HG03558 (cell line): ENCODE measurements around the gene FOXA2.

ENCODE experiments used
- ATAC-seq: cut with Tn5 transposase; IDR thresholded peaks from one replicate; pipeline ENCODE4 v1.9.1; 2021; ENCODE audit warnings: moderate number of reproducible peaks; ENCODE audit not compliant: unreplicated experiment; ENCODE audit errors: extremely low read depth

The FOXA2 gene

DNA sequence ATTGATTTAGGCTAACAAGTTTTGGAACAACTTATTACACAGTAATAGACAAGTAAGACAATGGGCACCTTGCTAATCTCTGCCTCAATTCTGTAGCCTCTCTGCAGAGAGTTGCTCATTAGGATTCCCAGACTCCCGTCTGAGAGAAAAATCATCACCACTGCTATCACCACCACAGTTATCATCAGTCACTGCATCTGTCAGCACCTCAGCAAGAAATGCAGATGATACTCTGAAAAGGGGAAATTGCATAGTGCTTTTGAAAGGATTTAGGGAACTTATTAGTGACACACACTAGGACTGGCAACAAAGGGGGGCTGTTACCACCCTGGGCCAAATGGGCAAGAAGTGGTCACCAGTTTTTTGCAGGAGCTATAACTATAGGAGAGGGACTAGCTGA is 39.9 kb downstream of the FOXA2 start:
- no peak for ATAC-seq

DNA sequence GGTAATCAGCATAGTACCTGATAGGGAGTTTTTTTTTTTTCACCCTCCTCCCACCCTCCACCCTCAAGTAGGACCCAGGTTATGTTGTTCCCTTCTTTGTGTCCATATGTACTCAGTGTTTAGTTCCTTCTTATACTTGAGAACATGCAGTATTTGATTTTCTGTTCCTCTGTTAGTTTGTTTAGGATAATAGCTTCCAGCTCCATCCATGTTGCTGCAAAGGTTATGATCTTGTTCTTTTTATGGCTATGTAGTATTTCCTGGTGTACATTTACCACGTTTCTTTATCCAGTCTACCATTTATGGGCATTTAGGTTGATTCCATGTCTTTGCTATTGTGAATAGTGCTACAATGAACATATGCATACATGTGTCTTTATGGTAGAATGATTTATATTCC is 41.9 kb downstream of the FOXA2 start:
- no peak for ATAC-seq

GRCh38 chr20:22540832-22541231 is 43.5 kb downstream of the FOXA2 start:
- ATAC-seq, result no peak

DNA sequence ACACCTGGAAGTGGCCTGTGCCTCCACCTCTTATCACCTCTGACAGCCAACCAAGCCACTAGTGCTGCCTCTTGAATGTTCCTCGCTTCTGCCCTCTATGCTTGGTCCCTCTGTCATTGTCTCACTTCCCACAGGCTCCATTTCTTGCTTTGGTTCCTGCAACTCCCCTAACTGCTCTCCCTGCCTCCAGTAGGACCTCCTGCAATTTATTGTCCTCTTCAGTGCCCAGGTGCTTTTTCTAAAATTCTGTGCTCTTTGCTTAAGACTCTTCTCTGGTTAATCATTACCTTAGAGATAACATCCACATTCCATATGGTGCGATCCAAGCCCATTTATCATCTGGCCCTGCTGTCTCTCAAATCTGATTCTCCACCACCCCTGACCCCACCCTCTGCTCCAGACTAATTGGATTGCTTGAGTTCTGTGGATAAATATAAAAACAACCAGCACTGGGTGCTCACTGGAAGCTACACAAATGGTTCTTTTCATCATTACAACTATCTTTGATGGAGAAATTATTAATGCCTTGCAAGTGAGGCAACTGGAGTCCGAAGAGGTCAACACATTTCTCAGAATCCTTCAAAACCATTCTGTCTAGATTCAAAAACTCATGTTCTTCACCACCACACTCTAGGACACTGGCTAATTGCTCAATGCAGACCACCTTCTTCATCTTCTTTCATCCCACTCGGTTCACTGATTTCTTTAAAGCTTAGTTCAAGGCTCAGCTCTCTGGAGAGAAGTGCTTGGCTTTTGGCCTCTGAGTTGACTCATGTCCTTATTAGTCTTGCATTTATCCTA is 47.2 kb downstream of the FOXA2 start:
- no peak for ATAC-seq

- no peak for ATAC-seq
Measured at GRCh38 chr20:22536141-22536828, 48.1 kb downstream of the FOXA2 start.

GRCh38 chr20:22535483-22535882 is 48.9 kb downstream of the FOXA2 start:
- no peak for ATAC-seq

DNA sequence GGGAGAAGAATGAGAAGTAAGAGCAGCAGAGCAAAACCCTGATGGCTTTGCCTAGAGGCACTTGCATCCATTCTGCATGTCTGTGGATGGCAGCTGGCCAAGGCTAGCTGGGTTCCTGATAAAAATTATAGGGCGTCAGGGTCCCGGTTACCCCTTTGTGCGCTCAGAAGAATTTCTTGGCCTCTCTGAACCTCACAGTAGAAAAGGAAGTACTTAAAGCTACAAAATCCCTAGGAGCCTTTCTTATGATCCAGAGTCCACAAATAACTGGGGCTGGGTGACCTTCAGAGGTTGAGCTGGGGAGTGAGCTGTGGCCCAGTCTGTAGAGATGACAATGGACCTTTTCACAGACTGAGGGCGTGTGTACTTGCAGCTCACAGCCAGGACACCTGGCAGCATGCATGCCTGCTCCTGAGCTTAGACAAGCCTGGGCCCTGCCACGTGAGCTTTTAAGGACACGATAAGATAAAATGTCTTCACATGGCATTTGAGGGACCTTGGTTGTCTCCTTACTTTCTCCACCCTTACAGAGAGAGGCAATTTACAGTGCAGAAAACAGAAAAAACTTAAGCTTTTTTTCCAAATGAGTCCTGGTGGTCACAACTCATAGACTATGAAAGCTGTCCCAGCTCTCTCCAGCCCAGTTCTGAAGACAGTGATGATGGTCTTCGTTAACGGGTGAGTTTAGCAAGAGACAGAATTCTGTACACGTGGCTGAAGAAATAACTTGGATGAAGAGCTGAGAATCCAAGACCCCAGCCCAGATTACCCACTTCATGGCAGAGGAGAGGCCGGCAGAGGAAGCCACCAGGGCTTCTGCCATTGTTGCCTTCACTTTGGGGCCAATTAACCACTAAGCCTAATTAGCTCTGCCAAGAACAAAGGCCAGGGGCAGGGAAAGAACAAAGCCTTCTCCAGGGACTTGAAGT is 50.3 kb downstream of the FOXA2 start:
- ATAC-seq, result no peak

GRCh38 chr20:22532598-22532997 is 51.8 kb downstream of the FOXA2 start:
- no peak for ATAC-seq

GRCh38 chr20:22531756-22532155 is 52.6 kb downstream of the FOXA2 start:
- ATAC-seq, result no peak

- no peak for ATAC-seq
Measured at GRCh38 chr20:22531056-22531615, 53.2 kb downstream of the FOXA2 start.
